Activated CD4-positive, alpha-beta T cell treated with anti-CD3 and anti-CD28 coated beads for 36 hours (primary cell): Measurements from ENCODE around the gene PRSS35. TPM values are rescaled to one million over a fixed set of nuclear protein-coding genes. Genes with fewer than 3 reads are reported as not detected.

Experiments used
- ATAC-seq: fragments of 200-7000 bp; cut with Tn5 transposase; one replicate; pipeline ENCODE4 v1.10.0; 2021; ENCODE audit warnings: mild to moderate bottlenecking, moderate library complexity
- CTCF ChIA-PET: fragments of 350-600 bp; sonication (Branson Sonifier 250); formaldehyde crosslinking; loops from one replicate; lab custom pipeline; 2021; ENCODE audit warnings: antibody characterized with exemption; lab: Charles Lee
- POLR2A ChIA-PET: fragments of 350-600 bp; sonication (Branson Sonifier 250); formaldehyde crosslinking; loops from one replicate; lab custom pipeline; 2021; ENCODE audit warnings: antibody characterized with exemption, inconsistent platforms; lab: Charles Lee
- DNase-seq: peaks from one replicate; pipeline ENCODE4 v3.0.0-alpha.2; 2020
- H3K27ac Mint-ChIP-seq: one replicate; pipeline ENCODE4 v1.8.0; 2021; ENCODE audit warnings: mixed read lengths
- H3K27me3 Mint-ChIP-seq: one replicate; pipeline ENCODE4 v1.8.0; 2021; ENCODE audit warnings: mixed read lengths
- H3K36me3 Mint-ChIP-seq: one replicate; pipeline ENCODE4 v1.8.0; 2021; ENCODE audit warnings: low read depth, mixed read lengths
- H3K4me1 Mint-ChIP-seq: one replicate; pipeline ENCODE4 v1.8.0; 2021; ENCODE audit warnings: mixed read lengths
- H3K4me3 Mint-ChIP-seq: one replicate; pipeline ENCODE4 v1.8.0; 2021; ENCODE audit warnings: mild to moderate bottlenecking, moderate library complexity, mixed read lengths
- H3K9me3 Mint-ChIP-seq: one replicate; pipeline ENCODE4 v1.8.0; 2021; ENCODE audit warnings: low read depth, mixed read lengths
- intact Hi-C, 2 experiments: fragments of 100-400 bp; cut with DNase I in 1 of 2; cut with micrococcal nuclease in 1 of 2; formaldehyde crosslinking; loops; one replicate each; pipeline versions ENCODE4 v1.14.2 to v1.15.1; 2022 to 2024; cut with DNase I, micrococcal nuclease
- total RNA-seq, 2 experiments: library from RNA; stranded (reverse); gene quantifications; one replicate each; pipeline ENCODE4 v1.2.3, GENCODE V29; 2021

The PRSS35 gene
- total RNA-seq, 2 experiments from 2014 or later, result not detected

DNA sequence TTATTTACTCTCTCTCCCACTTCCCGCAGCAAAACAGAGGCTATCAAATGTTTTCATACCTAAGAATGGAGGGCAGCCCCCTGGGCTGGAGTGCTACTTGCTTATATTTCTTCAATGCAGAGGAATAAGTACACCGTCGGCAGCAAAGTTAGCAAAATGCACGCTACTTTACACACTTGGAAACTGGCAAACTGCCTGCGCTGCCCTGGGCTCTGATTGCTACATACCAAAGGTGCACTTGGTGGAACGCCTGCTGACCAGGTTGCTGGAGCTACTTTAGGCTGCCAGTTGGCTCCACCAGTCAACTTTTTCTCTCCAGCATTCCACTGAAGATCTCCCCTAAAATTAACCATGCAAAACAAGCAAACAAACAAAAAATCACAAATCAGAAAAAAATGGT lies 62.4 kb downstream of the PRSS35 start:
- Mint-ChIP-seq H3K27ac (no peak overlapping the region), H3K4me1 (no peaks in the 10 kb centered on the region), H3K27me3 (no peaks in the 10 kb centered on the region), H3K36me3 (no peaks in the 10 kb centered on the region), H3K4me3 (no peak overlapping the region), H3K9me3 (no peaks in the 10 kb centered on the region)
- intact Hi-C loops, result no loop called here
- DNase-seq, result no peak
- CTCF ChIA-PET, result no interaction called here
- POLR2A ChIA-PET, result no interaction called here
- ATAC-seq, result no peak

Other genes with a start within 250 kb of the PRSS35 start
- under 1 TPM; 0.05 TPM for gene ME1, start 81.5 kb upstream of the PRSS35 start, total RNA-seq
- gene SNAP91, start 196.6 kb downstream of the PRSS35 start, total RNA-seq, result not detected